Daoy (cell line): ENCODE measurements around the gene TNNC1. TPM values are rescaled to one million over a fixed set of nuclear protein-coding genes. Genes with fewer than 3 reads are reported as not detected.

Experiments used
- DNase-seq: peaks from one replicate; pipeline ENCODE4 v3.0.0-alpha.2; 2015; ENCODE audit warnings: low read depth
- total RNA-seq: library from RNA; depleted of rRNA; stranded (reverse); fragments of >200 nt; shearing (Covaris generic); gene quantifications from 2 replicates; pipeline ENCODE4 v1.2.3, GENCODE V29; 2014

Gene TNNC1
- total RNA-seq, 1 experiment from 2014 or later = not detected

DNA sequence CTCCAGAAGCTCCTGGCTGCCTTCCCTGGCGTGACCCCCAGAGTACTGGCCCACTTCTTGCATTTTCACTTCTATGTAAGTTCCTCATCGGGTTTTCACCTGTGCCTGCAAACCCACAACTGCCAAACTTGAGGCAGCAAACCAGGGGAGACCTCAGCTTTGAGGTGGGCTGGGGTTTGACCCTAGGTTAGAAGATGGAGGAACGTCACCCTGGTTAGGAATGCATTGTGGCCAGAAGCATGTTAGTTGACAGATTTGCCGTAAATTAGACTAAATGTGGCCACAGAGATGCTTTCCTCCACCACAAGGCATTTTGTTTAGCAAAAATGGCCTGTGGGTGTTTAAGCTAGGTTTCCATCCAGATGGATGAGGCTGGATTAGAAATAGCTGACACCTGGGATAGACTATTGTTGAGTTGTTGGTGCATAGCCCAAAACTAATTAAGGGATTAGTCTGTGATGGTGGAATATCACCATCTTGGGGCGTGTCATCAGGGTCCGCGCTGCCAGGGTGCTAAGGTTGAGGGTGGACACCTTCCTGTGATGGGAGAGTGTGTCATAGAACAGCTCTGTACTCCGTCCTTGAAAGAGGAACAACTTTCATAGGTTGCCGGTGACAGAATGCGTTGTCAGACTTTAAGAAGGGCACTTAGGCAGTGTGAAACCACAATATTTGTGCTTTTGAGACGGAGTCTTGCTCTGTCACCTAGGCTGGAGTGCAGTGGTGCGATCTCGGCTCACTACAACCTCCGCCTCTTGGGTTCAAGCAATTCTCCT is 5.1 kb upstream of the TNNC1 start:
- DNase-seq = no peak

DNA sequence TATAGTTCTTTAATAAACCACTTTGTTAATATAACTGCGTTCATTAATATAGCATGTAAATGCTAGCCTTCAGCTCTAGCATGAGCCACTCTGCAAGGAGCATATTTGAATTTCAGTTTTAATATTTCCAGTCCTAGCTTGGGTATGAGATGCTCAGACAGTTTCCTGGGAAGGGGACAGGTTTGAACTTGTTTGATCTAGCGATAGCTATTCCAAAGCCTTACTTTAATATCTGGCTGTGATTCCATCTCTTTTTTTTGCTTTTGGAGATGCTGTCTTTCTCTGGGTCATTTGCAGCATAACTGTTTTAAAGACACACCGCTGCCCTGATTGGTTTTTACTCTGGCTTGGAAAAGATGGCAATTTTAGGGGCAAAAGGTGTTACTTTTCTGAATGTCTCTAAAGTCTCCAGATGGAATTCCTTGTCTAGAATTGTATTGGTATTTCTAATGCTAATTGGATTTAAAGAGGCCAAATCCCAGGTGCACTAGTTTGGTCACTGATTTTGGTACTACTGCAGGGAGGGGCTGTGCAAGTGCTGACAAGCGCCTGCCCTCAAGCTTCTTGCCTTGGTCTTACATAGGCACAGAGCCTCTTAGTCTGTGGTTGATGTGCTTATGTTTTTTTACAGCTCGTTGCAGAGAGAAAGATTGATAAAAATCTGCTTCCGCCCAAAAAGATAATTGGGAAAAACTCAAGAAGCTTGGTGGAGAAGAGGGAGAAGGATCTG is 4.4 kb upstream of the TNNC1 start:
- no peak for DNase-seq

DNA sequence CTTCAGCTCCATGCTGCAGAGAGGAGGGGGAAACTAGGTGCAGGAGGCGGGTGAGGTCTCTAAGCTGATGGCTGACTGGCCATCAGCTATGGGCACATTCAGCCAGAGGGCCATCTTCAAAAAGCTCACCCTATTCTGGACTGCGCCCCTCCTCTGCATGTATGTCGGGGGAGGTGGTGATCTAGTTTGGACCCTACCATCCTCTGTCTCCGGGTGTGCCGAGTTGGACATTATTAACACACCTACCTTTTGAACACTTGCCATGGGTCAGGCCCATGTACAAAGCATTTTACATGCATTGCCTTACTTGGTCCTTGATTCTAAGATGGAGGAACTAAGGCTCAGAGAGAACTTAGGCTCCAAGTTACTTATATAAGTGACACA is 3.0 kb upstream of the TNNC1 start:
- no peak for DNase-seq

DNA sequence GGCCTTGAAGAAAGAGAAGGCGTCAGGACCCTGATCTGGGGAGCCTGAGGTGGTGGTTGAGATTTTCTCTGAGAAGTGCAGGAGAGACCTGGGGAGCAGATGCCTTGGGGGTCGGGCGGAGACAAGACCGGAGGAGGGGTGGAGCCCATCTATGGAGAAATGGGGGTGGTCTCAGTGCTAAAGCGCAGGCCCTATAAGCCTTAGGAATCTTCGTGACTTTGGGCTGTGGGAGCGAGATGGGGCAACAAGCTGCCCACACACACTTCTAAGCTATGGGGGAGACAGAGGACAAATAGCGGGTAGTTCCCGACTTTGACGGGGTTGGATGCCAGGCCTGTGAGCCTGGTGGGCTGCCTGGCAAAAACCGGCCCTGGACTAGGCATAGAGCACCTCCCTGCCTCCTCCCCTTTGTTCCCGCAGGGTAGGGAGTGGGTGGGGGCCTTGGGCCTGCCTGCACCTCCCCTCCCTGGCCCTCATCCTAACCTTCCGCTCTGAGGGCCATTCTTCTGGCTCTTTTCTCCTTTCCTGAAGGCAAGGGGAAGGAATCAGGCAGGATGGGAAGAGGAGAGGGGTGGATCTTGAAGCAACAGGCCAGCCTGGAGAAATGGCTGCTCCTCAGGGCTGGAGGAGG is 2.4 kb upstream of the TNNC1 start:
- no peak for DNase-seq

DNA sequence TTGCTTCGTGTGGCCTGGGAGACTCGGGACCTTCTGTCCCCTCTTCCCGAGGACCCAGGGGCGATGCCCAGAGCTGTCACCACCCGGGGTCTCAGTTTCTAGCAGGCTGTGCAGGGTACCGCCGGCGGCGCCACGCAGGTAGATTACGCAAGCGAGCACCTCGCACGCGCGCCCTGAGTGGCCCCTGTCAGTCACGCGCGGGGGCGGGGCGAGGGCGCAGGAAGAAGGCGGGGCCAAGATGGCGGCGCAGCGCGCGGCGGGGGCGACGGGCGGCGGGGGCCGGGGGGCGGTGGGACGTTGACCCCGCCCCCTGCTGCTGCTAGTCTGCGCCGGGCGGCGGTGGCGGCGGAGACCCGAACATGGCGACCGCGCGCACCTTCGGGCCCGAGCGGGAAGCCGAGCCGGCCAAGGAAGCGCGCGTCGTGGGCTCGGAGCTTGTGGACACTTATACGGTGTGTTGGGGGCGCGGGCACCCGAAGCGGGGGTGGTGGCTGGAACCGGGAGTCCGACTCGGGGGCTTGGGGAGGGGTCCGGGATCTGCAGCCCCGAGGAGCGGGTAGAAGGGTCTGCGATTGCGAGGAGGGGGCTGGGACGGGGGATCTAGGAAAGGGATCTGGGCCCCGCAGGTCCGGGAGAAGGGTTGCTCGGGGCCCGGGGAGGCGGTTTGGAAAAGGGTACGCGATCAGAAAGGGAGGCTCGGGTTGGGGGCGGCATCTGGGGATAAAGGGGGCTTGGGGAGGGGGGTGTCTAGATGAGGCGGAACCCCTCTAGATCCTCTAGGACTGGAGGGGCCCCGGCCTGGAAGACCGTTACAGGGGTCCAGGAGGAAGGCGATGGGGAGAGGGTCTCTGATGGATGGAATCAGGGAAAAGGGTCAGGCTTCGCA is 1.7 kb upstream of the TNNC1 start, which contains the start of gene NISCH:
Gene NISCH, plus strand, starts transcription at position 322 of the 886 bp plus-strand sequence. Its CDS starts 38 bp downstream, at position 360.
- peak; percentile 86 for DNase-seq

DNA sequence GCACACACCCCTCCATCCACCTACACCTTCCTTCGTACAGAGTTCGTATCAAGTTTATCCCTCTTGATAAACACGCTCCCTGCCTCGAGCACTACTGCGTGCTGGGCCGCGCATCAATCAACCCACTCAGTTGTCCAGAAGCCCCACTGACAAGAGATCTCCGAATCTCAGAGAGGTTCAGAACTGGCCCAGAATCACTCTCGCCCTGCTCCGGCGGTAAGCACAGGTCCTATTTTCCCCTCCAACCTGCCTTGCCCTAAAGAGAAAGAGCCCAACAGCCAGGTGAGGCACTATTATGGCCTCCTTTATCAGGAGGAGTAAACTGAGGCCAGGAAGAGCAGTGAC is 1.1 kb upstream of the TNNC1 start:
- DNase-seq = no peak

DNA sequence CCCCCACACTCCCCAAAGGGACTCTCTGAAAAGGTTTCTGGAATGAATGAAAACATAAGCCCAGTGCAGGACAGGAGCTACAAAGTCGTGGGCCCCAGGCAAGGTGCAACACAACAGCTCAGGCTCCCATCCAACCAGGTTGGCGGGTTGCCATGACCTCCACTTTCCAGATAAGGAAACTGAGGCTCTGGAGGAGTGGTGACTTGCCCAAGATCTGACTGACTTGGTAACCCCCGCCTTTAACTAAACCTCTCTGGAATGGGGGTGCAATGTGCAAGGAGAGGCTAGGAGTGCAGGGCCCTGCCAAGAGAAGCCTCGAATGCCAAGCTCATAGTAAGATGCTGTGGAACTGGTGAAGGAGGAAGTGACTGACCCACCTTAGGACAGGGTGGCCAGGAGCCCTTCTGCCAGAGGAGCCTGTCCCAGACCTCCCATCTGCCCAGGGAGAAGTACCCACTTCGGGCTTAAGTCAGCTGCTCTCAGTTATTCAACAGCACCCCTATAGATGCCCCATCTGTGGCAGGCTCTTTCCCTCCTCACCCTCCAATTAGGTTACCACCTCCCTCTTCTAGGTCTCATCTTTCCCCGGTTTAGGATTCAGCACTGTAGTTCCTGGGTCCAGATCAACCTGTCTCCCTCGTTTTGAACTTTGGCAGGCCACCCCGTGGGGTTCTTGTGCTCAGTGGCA is 553 bp upstream of the TNNC1 start:
- DNase-seq = no peak

DNA sequence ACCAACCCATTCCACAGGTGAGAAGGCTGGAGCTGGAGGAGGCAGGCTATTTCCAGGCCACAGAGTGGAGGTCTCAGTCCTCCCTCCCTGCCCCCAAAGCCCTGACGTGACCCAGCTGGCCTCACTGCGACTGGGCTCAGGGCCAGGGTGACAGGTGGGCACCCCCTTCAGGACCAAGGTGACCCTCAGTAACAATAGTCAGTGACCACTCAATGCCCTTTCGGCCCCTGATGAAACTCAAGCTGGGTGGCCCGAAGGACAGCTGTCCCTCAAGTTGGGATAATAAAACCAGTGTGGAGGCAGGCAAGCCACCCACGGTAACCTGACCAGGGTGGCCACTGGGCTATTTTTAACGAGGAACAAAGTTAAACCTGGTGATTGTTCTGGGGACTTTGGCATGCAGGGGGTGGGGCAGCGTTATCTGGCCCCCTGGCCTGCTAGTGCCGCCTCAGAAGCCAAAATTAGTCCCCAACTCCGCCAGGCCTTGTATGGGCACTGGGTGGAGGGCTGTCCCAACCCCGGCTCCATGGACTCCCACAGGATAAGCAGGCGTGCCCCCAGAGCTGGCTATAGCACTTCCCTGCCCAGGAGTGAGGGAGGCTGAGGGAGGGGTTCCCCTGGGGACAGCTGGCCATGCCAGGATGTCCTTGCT is 1.1 kb downstream of the TNNC1 start:
- no peak for DNase-seq

DNA sequence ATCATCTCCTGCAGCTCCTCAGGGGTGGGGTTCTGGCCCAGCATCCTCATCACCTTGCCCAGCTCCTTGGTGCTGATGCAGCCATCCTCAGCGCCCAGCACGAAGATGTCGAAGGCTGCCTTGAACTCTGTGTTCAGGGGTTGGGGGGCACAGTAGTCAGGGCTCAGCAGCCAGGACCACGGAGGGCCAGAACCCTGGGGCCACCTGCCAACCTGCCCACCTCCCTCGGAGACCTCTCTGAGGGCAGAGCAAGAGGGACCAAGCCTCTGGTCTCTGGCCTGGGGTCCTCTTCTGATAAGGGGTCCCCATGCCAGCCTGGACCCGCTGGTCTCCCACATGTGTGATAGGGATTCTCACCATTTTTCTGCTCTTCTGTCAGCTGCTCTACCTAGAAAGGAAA is 1.7 kb downstream of the TNNC1 start:
- no peak for DNase-seq

DNA sequence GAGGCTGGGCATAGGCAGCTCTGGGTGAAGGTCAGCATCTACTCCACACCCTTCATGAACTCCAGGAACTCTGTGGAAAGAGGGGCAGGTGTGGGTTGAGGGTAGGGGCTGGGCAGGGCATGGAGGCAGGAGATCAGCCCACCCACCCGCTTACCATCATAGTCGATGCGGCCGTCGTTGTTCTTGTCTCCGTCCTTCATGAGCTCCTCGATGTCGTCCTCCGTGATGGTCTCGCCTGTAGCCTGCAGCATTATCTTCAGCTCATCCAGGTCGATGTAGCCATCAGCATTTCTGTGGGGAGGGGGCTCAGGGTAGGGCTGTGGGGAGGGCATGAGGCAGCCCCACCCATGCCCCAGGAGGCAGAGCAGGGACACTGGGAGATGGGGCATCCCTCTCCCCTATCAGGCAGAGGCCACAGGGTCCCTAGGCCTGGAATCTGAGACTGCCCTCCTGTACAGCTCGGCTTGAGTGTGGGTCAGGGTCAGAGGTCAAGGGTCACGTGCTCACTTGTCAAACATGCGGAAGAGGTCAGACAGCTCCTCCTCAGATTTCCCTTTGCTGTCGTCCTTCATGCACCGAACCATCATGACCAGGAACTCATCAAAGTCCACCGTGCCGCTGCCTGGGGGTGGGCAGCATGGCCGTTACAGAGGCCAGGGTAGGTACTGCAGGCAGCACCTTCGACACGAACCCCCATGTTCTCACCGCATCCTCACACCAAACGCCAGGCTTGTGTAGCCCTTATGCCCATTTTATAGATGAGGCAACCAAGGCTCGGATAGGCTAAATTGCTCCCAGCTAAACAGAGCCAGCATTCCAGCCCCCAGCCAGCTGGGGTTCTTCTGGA is 2.4 kb downstream of the TNNC1 start:
- no peak for DNase-seq

DNA sequence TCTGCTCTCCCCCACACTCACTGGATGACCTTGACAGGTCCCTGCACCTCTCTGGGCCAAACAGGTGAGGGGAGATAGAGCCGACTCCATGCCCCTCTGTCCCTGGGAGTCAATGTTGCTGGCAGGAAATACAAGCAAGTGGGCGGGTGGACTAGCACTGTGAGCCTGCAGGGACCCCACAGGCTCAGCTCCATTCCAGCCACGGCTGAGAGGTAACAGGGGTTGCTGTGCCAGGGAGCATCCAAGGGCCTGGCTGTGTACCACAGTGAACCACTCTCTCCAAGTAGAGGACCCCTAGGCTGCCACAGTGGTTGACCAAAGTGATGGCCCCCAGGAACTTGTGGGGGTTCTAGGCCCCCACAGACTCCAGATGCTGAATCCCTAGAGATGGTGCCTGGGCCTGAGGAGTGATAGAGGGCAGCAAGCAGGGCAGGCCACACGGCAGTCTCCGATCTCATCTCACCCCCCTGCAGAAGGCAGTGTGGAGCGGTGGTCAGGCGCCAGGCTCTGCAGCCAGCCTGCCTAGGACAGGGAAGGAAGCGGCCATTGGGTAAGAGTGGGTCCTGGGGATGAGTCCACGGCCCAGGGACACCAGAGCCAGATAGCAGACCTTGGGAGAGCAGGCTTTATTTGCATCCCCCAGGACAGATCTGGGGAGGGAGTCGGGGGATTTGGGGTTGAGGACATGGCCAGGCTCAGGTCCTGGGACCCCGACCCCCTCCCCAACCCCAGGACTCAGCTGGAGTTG is 3.2 kb downstream of the TNNC1 start:
- DNase-seq = no peak

DNA sequence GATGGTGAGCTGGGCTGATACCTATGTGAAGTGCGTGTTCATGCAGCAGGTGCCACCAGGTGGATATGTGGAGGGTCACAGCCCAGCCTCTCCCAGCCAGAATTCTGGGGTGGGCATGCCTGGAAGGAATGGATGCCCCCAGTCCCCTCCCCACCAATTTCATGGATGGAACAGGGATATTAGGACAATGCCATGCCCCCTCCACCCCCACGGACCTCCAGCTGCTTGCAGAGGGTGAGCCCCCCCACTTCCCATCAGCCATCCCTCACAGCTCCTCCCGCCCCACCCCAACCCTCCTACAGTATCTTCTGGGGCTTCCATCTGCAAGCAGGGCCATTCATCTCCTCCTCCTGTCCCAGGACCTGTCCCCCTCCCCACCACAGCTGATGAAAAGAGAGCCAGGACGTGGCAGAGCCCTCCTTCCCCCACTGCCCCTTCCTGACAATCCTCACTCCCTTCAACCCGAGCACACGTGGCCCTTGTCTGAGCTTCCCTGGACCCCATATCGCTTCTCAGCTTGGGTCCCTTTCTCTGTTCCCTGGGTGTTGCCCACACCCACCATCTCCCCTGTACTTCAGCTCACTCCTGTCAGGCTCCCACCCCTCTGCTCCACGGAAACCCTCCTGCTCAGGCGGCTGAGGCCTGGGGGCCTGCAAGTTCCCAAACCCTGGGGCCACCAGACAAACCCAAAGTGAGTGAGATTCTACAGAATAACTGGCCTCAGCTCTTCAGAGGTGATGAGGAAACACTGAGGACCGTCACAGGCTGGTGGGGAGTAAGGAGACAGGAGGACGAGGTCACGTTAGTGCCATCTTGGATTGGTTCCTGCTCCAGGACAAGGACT is 6.1 kb downstream of the TNNC1 start:
- DNase-seq = no peak

DNA sequence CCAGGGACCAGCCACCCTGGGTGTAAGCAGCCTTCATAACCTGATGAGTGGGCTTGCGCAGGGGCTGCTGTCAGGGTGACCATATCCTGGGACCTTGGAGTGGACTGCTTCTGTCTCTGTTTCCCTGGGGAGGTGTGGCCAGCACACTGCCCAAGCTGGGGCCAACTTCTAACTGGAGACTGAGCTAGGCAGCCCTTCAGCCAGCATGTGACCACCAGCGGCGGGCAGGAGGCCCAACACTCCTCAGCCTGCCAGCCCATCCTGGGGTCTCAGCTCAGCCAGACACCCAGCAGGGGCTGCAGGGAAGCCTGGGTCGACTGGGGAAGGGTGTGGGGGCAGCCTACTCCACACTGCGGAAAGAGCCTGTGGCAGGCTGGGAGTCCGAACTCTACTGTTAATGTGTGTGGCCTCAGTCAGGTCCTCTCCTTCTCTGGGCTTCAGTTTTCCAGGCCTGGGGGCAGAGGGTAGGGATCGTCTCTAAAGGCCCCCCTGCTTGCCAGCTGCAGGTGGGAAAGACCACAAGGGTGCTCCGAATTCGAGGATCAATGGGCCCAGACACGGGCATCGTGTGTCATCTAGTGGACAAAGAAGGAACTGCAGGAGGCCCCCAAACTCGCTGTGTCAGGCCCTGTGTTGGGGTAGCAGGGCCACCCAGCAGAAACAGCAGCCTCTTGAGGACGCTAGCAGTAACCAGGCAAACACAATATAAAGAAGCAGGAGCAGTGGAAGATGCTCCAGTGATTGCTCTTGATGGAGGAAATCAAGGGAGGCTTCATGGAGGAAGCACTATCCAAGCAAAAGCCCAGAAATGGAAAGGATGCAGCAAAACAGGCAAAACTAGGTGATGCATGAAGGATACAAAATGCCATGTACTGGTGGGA is 7.0 kb downstream of the TNNC1 start:
- peak; percentile 48 for DNase-seq

DNA sequence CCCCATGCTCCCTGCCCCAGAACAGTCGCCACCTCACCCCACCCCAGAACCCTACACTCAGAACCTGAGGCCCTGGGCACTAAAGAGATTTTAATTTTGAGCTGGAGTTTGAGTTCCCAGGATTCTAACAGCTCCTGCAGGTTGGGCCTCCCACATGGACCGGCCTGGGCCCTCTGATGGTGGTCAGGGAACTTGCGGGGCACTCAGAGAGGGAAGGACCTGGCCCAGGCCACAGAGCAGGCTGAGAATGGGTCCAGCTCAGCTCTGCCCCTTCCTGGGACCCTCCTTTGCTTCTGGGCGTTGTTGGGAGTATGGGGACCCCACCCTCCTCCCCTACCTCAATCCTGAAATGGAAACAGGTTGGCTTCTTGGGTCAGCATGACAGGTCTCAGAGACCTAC is 7.8 kb downstream of the TNNC1 start:
- no peak for DNase-seq

DNA sequence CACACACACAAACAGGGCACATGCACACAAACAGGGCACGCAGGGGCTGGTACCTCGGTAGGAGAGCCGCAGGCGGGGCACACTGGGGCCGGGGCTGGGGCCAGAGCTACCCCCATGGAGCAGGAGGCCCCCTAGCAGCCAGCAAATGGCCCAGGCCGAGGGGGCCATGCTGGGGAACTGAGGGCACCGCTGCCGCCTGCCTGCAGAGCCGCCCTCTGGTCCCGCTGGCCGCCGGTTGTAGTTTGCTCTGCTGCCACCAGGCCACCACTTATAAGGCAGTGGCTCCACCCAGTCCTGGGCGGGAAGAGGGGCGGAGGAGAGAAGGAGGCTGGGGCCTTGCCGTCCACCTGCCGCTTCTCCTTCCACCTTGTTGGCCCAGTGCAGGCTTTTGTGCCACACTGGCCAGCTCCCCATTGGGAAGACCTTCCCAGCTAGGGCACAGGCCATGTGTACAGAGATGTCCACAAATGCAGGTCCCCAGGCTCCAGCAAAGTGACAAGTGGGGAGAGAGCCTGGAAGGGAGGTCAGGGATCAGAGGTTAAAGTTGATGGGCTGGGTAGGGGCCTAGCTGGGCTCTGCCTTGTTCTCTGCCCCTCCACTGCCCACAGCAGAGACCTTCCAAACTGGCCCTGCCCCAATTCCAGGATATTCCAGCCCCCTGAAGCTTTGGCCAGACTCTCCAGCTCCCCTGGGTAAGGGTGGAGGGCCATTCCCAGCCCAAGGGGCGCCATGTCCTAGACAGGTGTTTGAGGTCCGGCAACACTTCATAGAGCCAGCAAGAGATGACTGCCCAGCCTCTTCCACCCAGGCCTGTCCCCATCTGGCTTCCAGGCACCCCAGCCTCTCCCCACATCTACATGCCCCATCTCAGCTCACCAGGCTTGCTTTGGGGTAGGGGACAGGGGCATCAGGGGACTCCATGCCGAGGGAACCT is 8.7 kb downstream of the TNNC1 start, which contains the start of gene SEMA3G:
Gene SEMA3G, minus strand, starts transcription at position 244 of the 934 bp plus-strand sequence. Its CDS starts 76 bp downstream, at position 168.
- DNase-seq = peak; percentile 67
